ENCODE data around the gene SMTNL2.
"Not testable (repeated sequence)": the region's sequence is repeated elsewhere in the genome, so short reads cannot be mapped to it uniquely, and the experiment has no call there.

The SMTNL2 gene

GRCh38 chr17:4583206-4583605 is 1.1 kb upstream of the SMTNL2 start:
- no peaks in the 10 kb centered on the region for H3K36me3 Mint-ChIP-seq (ENCODE audit: low read depth)
- H3K27me3 Mint-ChIP-seq, result peaks cover 38% of the 10 kb centered on the region
- H3K27ac Mint-ChIP-seq, result no peak overlapping the region
- H3K4me3 Mint-ChIP-seq, result peak overlapping the region; percentile 70
- H3K9me3 Mint-ChIP-seq, result no peaks in the 10 kb centered on the region
- H3K4me1 Mint-ChIP-seq (ENCODE audit: low read depth), result peaks cover 6% of the 10 kb centered on the region

- no peaks in the 10 kb centered on the region for H3K36me3 Mint-ChIP-seq (ENCODE audit: low read depth)
- H3K4me1 Mint-ChIP-seq (ENCODE audit: low read depth), result peaks cover 6% of the 10 kb centered on the region
- peaks cover 38% of the 10 kb centered on the region for H3K27me3 Mint-ChIP-seq
- no peak overlapping the region for H3K27ac Mint-ChIP-seq
- no peaks in the 10 kb centered on the region for H3K9me3 Mint-ChIP-seq
- H3K4me3 Mint-ChIP-seq, result peak overlapping the region; percentile 70
Measured at GRCh38 chr17:4583782-4584100, 588 bp upstream of the SMTNL2 start.

- Mint-ChIP-seq H3K36me3 (ENCODE audit: low read depth) (no peaks in the 10 kb centered on the region), H3K4me3 (peak overlapping the region; percentile 54), H3K27me3 (peaks cover 35% of the 10 kb centered on the region), H3K27ac (no peak overlapping the region), H3K4me1 (ENCODE audit: low read depth) (peaks cover 6% of the 10 kb centered on the region), H3K9me3 (no peaks in the 10 kb centered on the region)
Measured at GRCh38 chr17:4584917-4585637, 748 bp downstream of the SMTNL2 start.

GRCh38 chr17:4585638-4585994 is 1.3 kb downstream of the SMTNL2 start:
- Mint-ChIP-seq H3K4me3 (no peak overlapping the region), H3K27ac (no peak overlapping the region), H3K4me1 (ENCODE audit: low read depth) (peaks cover 6% of the 10 kb centered on the region), H3K9me3 (no peaks in the 10 kb centered on the region), H3K27me3 (peaks cover 35% of the 10 kb centered on the region), H3K36me3 (ENCODE audit: low read depth) (no peaks in the 10 kb centered on the region)

- no peaks in the 10 kb centered on the region for H3K9me3 Mint-ChIP-seq
- no peak overlapping the region for H3K4me3 Mint-ChIP-seq
- no peaks in the 10 kb centered on the region for H3K36me3 Mint-ChIP-seq (ENCODE audit: low read depth)
- H3K4me1 Mint-ChIP-seq (ENCODE audit: low read depth), result peaks cover 6% of the 10 kb centered on the region
- H3K27ac Mint-ChIP-seq, result no peak overlapping the region
- H3K27me3 Mint-ChIP-seq, result peaks cover 35% of the 10 kb centered on the region
Measured at GRCh38 chr17:4586043-4586442, 1.7 kb downstream of the SMTNL2 start.

- Mint-ChIP-seq H3K4me1 (ENCODE audit: low read depth) (peaks cover 6% of the 10 kb centered on the region), H3K27me3 (peaks cover 31% of the 10 kb centered on the region), H3K4me3 (no peak overlapping the region), H3K9me3 (no peaks in the 10 kb centered on the region), H3K36me3 (ENCODE audit: low read depth) (no peaks in the 10 kb centered on the region), H3K27ac (no peak overlapping the region)
Measured at GRCh38 chr17:4587195-4587594, 2.9 kb downstream of the SMTNL2 start.

- peaks cover 25% of the 10 kb centered on the region for H3K27me3 Mint-ChIP-seq
- peaks cover 6% of the 10 kb centered on the region for H3K4me1 Mint-ChIP-seq (ENCODE audit: low read depth)
- H3K4me3 Mint-ChIP-seq, result no peak overlapping the region
- no peaks in the 10 kb centered on the region for H3K9me3 Mint-ChIP-seq
- no peak overlapping the region for H3K27ac Mint-ChIP-seq
- H3K36me3 Mint-ChIP-seq (ENCODE audit: low read depth), result no peaks in the 10 kb centered on the region
Measured at GRCh38 chr17:4587803-4588202, 3.5 kb downstream of the SMTNL2 start.

GRCh38 chr17:4588391-4588790 is 4.1 kb downstream of the SMTNL2 start:
- Mint-ChIP-seq H3K9me3 (no peaks in the 10 kb centered on the region), H3K27me3 (peaks cover 19% of the 10 kb centered on the region), H3K4me3 (no peak overlapping the region), H3K27ac (no peak overlapping the region), H3K36me3 (ENCODE audit: low read depth) (no peaks in the 10 kb centered on the region), H3K4me1 (ENCODE audit: low read depth) (peaks cover 6% of the 10 kb centered on the region)

- Mint-ChIP-seq H3K27ac (no peak overlapping the region), H3K4me3 (no peak overlapping the region), H3K27me3 (peaks cover 13% of the 10 kb centered on the region), H3K4me1 (ENCODE audit: low read depth) (peaks cover 2% of the 10 kb centered on the region), H3K36me3 (ENCODE audit: low read depth) (no peaks in the 10 kb centered on the region), H3K9me3 (no peaks in the 10 kb centered on the region)
Measured at GRCh38 chr17:4588898-4589625, 4.7 kb downstream of the SMTNL2 start.

GRCh38 chr17:4590042-4590441 is 5.7 kb downstream of the SMTNL2 start:
- H3K9me3 Mint-ChIP-seq; H3K4me1 Mint-ChIP-seq (ENCODE audit: low read depth); H3K27ac Mint-ChIP-seq; H3K4me3 Mint-ChIP-seq; H3K36me3 Mint-ChIP-seq (ENCODE audit: low read depth): not testable (repeated sequence)
- peaks cover 12% of the 10 kb centered on the region for H3K27me3 Mint-ChIP-seq

GRCh38 chr17:4590981-4591453 is 6.7 kb downstream of the SMTNL2 start:
- no peaks in the 10 kb centered on the region for H3K36me3 Mint-ChIP-seq (ENCODE audit: low read depth)
- H3K4me3 Mint-ChIP-seq, result no peak overlapping the region
- peaks cover 5% of the 10 kb centered on the region for H3K27me3 Mint-ChIP-seq
- H3K9me3 Mint-ChIP-seq, result no peaks in the 10 kb centered on the region
- H3K27ac Mint-ChIP-seq, result no peak overlapping the region
- H3K4me1 Mint-ChIP-seq (ENCODE audit: low read depth), result peaks cover 4% of the 10 kb centered on the region

- Mint-ChIP-seq H3K27me3 (peaks cover under 1% of the 10 kb centered on the region), H3K4me3 (no peak overlapping the region), H3K4me1 (ENCODE audit: low read depth) (peaks cover 4% of the 10 kb centered on the region), H3K36me3 (ENCODE audit: low read depth) (no peaks in the 10 kb centered on the region), H3K27ac (no peak overlapping the region), H3K9me3 (no peaks in the 10 kb centered on the region)
Measured at GRCh38 chr17:4591529-4591928, 7.2 kb downstream of the SMTNL2 start.

GRCh38 chr17:4592240-4593005 is 8.1 kb downstream of the SMTNL2 start:
- no peaks in the 10 kb centered on the region for H3K9me3 Mint-ChIP-seq
- H3K4me3 Mint-ChIP-seq, result no peak overlapping the region
- H3K36me3 Mint-ChIP-seq (ENCODE audit: low read depth), result no peaks in the 10 kb centered on the region
- no peaks in the 10 kb centered on the region for H3K27me3 Mint-ChIP-seq
- H3K4me1 Mint-ChIP-seq (ENCODE audit: low read depth), result peaks cover 4% of the 10 kb centered on the region
- H3K27ac Mint-ChIP-seq, result no peak overlapping the region

- no peaks in the 10 kb centered on the region for H3K27me3 Mint-ChIP-seq
- no peak overlapping the region for H3K27ac Mint-ChIP-seq
- peaks cover 4% of the 10 kb centered on the region for H3K4me1 Mint-ChIP-seq (ENCODE audit: low read depth)
- H3K9me3 Mint-ChIP-seq, result no peaks in the 10 kb centered on the region
- H3K4me3 Mint-ChIP-seq, result no peak overlapping the region
- H3K36me3 Mint-ChIP-seq (ENCODE audit: low read depth), result no peaks in the 10 kb centered on the region
Measured at GRCh38 chr17:4593021-4593421, 8.7 kb downstream of the SMTNL2 start.

- no peak overlapping the region for H3K4me3 Mint-ChIP-seq
- no peaks in the 10 kb centered on the region for H3K9me3 Mint-ChIP-seq
- peaks cover 4% of the 10 kb centered on the region for H3K4me1 Mint-ChIP-seq (ENCODE audit: low read depth)
- no peaks in the 10 kb centered on the region for H3K36me3 Mint-ChIP-seq (ENCODE audit: low read depth)
- no peaks in the 10 kb centered on the region for H3K27me3 Mint-ChIP-seq
- H3K27ac Mint-ChIP-seq, result no peak overlapping the region
Measured at GRCh38 chr17:4594406-4594805, 10.1 kb downstream of the SMTNL2 start.
